AG08396 (cell line): ENCODE results near the gene ETV6.
"Not testable (repeated sequence)": the region's sequence is repeated elsewhere in the genome, so short reads cannot be mapped to it uniquely, and the experiment has no call there.

Source experiments
- DNase-seq: peaks from one replicate; pipeline ENCODE4 v3.0.0; 2012; ENCODE audit warnings: low spot score, mixed read lengths

ETV6 gene

DNA sequence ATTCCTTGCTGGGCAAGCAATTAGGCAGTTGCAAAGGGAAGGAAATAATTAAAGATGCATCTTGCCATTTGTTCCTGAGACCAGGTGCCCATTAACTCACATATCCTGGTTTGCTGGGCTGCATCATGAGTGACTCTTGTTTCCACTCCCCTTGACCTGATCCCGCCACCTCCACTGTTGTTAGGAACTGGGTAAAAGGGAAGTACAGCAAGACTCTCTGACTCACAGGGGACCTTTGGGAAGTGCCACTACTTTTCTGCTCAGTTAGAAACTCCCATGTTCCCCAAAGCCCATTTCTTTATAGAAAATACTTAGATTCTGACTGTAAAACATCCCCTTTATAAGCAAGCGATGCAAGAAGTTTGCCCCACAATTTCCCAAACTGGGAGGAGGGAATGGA is 235.2 kb downstream of the ETV6 start:
- no peak for DNase-seq

DNA sequence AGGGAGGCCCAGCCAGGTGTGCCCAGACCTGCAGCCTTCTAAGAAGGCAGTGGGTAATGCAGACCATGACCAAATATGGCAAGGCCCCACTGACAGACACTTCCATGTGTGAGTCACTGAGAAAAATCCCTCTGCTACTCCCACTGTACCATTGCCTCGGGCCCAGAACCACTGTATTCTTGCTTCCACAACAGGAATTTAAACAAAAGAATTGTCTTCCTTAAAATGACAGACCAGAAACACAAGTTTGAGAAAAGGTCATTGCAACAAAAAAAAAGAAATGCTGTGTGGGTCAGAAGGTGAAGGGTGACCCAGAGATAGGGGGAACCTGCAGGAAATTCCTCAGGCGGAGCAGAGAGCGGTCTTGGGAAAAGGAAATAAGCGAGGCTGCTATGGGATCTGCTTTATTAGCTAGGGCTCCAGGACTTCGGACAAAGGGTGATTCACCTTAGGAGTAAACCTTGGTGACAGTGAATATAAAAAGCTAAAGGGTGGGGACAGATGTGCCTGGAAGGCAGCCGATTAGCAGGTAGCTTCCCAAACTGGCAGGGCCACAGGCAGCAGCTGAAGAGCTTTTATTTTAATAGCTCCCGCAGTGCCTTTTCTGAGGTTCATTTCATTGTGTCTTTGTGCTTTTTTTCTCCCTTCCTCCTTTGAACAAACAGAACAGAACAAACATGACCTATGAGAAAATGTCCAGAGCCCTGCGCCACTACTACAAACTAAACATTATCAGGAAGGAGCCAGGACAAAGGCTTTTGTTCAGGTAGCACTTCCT is 236.0 kb downstream of the ETV6 start:
- DNase-seq: peak; percentile 47

DNA sequence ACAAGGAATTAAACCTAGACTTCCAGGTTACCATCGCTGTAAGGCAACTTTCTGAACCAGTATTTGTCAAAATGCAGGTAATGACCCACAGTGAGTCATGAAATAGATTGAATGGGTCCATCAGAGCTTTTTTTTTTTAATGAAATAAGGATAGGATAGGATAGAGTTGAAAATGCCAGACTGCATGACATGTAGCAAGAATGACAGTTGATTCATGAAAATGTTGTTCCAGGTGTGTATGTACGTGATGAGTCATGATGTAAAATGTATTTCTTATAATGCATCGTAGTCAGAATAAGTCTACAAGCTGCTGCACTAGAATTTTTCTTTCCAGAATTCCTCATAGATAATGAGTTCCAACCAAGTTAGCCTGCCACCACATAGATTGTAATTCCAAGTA is 236.9 kb downstream of the ETV6 start:
- DNase-seq: no peak

DNA sequence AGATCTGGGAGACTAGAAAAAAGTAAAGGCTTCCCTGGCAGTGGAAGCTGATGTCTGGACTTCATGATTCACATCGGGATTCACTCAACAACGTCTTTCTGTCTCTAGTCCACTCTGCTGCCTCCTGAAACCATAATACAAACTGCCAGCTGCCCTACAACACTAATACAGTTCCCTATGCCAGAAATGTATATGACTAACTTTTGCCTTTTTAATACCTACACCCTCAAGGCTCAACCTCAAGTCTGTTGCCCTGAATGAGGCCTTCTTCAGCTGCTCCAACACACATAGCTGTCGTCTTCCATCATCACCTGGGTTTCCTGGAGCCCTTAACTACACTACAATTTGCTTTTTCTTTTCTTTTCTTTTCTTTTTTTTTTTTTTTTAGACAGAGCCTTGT is 238.6 kb downstream of the ETV6 start:
- DNase-seq: no peak

DNA sequence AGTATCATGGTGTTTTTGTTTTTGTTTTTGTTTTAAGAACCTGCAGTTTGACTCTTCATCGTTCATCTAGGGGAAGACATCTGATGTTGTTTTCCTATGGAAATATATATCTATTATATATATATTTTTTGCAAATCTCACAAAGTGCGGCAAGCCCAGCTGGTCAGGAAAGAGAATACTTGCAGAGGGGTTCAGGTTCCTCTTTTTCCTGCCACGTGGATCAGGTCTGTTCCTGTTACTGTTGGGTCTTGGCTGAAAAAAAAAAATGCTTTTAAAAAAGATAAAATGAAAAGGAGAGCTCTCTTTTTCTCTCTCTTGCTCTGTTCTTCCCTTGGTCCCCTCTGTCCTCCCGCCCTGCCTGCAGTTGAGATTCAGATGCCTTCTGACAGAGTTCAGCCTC is 241.9 kb downstream of the ETV6 start:
- DNase-seq: no peak

DNA sequence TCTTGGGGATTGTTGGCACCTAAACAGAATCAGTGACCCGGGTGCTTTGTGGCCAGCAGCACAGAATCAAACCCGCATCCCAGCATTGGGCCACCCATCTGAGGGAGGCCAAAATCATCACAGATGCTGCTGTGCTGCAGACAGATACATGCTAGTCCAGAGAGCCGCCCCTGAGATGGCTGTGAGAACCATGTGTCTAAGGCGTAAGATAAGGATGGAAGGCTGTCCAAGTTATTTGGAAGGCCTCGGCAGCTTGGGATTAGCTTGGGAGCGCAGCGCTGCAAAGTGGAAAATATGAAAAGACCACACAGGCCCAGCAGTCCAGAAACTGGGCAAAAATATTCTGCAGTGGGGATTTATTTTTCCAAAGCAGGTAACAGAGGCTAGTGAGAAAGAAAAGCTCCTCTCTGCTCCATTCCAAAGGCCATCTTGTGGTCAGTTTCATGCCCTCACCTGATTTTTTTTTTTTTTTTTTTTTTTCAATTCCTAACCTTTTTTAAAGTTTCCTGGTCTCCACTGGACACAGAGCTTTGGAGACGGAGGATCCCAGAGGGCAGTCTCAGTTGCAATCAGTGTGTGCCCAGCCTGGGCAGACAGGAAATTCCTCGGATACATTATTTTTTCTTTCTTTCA is 242.4 kb downstream of the ETV6 start:
- no peak for DNase-seq

DNA sequence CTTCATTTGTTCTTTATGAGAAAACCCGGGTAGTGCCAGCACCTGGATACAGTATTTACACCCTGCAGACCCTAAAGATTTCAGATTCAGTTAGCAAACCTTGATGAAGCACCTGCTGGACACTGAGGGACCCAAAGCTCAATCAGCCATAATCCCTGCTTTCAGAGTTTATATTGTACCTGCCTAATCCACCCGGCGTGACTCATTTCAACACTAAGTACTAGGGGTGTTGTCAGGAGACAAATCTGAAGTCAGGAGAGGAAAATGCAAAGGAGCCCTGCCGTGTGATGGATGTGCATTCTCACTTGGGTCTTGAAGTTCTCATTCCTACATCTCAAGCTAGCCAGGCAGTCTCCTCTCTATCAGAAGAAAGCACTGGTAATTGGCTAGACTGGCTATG is 244.5 kb downstream of the ETV6 start:
- no peak for DNase-seq

DNA sequence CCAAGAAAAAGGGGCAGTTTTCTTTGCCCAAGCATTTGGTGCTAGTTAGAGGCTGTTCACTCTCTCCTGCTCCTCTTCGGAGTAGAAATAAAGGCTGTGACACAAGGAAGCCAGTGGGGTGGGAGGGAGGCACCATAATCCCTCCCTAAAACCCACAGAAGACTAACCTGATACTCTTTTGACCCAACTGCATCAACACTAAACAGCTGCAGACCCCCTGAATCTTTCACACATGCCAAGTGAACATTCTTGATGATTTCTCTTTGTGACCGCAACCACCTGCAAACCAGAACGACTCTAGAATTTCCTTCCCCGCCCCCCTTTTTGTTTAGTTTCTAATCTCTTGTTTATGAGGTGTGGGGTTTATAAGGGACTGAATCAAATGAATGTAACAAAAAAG is 245.4 kb downstream of the ETV6 start:
- no peak for DNase-seq

DNA sequence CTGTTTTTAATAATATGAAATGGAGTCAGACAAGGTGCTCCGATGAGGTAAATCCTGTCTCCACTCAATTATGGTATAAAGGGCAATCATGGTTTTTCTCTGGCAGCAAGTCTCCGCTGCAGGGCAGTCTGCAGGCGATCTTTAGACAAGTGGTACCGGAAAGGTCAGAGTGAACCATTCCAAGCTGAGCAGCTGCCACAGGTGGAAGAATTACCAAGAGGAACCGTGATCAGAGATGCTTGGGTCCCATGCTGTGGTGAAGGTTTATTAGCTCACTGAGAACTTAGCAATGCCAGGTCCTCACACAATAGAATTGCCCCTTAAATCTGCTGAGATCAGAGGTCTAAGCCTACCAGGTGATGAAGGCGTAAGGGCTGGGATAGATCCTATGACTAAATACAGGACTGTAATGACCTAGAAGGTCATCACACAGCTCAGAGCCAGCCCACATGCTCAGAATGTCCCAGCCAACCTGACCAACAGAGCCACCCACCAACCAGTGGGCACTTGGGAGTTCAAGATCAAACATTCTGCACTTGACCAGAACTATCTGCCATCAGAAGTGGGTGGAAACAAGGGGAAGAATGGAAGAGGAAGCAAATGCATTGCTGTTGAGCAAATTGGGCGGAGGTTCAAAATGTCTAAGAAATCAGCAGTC is 246.1 kb downstream of the ETV6 start:
- DNase-seq: no peak

DNA sequence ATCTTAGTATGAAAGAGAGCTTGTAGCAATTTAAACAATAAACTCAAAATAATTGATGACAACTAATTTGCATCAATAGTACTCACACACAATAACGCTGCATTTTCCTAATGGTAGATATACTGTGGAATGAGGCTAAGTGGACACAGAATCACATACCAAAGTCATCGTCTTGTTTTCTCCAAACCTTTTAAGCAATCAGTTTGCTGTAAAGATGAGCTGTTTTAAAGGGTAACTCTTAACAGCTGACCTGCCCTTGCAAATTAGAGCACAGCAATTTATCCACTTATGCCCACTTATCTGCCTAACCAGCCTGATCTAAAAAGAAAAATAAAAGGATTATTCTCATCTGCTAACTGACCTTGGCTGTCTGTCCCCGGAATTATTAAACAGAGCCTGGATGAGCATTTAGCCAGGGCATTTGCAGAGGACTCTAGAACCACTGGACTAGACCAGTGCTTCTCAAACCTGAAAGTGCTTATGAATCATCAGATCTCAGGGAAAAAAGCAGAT is 247.0 kb downstream of the ETV6 start:
- DNase-seq: no peak

DNA sequence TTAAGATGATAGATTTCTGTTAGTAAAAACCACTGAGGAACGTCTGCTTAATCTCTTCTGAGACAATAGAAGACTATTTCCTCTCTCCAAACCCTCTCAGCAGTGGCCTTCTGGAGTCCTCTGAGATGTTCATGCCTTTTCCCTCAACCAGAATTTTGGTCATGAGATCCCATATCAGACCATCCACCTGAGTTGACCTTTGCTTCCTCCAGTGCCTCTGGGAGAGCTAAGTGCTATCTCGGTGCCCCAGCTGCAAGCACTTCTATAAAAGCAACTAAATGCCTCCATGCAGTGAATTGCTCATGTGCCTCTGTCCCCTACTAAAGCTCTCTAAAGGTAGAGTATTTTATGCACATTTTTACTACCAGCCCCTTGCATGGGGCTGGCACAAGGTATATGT is 248.4 kb downstream of the ETV6 start:
- DNase-seq: no peak

DNA sequence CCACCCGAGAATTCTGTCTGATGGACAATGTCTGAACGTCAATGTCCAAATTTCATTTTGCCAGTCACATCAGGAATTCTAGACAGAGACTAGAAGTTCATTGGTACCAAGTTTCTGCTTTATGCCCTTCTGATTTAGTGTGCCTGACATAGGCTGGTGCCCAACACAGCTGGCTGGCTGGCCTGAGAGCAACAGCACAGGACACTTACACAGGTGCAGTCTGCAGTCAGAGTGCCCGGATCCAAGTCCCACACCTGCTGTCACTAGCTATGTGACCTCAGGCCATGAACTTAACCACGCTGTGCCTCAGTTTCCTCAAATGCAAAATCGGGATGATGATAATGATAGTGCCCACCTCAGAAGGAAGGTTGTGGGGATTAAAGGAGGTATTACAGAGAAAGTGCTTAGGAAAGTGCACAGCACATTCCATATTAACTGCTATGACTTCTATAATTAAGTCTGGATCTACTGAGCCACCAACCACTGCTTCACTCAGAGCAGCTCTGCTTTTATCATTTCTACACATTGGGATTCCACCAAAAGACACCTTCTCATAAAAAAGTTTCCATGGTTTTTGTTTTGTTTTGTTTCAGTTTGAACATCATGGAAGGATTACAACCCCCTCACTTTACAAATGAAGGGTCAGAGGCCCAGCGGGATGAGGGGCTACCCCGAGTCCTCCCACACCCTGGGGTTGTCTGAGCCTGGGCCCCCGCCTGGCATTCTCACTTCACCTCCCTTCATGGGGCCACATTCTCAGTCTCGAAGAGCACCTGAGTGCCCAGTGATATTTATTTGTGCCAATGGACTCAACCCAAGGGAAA is 252.4 kb downstream of the ETV6 start:
- DNase-seq: no peak

DNA sequence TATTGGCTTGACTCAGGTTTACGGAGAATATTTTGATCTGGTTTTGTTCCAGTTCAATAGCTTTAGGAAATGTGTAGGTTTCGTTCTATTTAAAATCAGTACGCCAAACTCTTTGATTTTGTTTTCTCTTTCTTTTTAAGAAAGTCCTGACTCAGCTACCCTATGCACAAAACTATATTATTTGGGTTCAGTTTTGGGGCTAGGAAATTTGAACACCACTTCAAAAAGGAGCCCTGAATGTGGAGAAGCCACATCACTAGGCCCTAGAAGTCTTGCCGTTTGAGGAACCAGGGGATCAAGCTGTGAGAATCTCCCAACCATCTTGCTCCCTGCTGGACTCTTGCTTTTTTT is 253.0 kb downstream of the ETV6 start:
- no peak for DNase-seq

DNA sequence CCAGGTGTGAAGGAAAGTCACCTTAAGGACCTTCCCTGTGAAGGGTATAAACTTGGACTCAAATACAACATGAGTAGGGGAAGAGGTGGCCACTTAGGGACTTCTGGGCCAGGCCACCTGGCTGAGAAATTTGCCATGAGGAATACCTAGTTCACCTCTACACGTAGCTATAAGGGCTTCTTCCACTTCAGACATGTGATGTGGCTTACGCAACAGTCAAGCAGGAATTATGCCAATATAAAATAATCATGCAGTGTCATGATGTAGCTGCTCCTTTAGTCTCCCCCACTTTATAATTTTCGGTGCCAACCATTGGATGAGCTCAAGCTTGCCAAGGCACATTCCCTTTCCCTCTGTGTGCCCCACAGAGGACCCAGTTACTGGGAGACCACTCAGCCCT is 254.7 kb downstream of the ETV6 start:
- DNase-seq: no peak

DNA sequence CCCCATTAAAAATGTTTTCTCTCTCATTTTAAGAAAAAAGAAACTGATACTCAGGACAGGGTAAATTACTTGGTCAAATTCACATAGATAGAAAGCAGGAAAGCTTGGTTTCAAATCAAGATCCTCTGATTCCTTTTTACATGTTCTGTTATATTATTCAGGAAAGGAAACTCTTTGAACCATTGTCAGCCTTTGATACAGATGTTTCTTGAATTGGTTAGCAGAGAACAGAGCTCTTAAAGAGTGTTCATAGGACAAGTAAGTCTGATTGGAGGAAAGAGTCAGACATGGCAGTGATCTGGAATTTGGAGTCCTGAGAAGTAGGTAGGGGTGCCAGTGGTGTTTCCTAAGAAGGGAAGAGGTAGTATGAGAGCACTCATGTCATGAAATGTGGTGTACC is 256.1 kb downstream of the ETV6 start:
- DNase-seq: no peak

DNA sequence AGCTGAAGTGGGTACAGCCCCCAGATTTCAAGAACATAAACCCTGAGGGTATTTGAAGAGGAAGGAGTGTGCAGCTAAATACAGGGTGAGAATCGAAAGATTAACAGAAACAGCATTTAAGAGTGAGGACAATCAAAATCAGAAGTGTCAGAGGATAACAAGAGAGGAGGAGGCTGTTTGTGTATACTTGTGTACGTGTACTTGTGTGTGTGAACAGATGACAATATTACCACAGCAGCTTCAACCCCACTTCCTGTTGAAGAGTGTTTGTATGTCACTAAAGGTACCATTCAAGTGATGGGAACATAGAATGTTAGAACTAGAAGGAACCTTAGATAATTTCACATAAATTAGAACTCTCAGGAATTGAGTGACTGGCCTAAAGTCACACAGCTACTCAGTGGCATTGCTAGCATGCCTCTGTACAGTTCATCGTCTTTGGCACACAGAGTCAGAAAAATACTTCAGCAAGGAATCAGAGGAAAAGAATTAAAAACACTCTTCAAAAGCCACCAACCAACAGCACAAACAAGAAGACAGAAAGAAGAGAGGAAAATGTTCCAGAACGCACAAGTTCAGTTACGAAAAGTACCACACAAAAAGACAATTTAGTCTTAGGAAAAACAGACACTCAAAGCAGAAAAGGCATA is 256.9 kb downstream of the ETV6 start:
- DNase-seq: peak; percentile 73

DNA sequence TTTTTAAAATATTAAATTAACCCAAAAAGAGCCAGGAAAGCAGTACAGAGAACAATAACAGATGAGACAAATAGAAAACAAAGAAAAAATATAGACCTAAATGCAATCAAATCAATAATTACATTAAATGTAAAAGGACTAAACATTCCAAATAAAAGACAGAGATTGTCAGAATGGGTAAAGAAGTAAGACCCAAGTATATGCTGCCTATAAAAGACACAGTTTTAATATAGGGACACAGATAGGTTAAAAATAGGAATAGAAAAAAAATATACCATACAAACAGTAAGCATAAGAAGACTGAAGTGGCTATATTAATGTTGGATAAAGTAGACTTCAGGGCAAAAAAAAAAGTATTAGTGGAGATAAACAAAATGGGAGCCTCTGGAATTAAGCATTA is 258.2 kb downstream of the ETV6 start:
- no peak for DNase-seq

DNA sequence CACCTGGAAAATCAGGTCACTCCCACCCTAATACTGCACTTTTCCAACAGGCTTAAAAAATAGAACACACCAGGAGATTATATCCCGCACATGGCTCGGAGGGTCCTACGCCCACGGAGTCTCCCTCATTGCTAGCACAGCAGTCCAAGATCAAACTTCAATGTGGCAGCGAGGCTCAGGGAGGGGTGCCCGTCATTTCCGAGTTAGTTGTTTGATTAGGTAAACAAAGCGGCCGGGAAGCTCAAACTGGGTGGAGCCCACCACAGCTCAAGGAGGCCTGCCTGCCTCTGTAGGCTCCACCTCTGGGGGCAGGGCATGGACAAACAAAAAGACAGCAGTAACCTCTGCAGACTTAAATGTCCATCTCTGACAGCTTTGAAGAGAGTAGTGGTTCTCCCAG is 259.9 kb downstream of the ETV6 start:
- DNase-seq: not testable (repeated sequence)

DNA sequence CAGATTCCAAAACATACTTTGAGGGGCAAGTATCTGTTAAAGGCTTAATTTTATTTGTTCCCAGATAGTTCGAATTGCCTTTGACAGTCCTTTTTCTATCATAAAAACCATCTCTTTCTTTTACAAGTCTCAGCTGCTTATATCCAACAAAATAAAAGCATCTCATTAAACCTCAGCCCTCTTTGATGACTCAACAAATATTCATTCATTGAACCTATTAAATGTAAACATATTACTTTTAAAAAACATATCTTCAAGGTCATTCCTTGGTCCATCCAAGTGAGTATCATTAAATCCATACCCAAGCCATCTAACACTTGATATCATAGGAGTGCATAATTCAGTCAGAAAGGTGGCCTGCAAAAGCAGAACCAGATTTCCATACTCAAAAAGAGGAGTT is 266.6 kb downstream of the ETV6 start:
- no peak for DNase-seq

DNA sequence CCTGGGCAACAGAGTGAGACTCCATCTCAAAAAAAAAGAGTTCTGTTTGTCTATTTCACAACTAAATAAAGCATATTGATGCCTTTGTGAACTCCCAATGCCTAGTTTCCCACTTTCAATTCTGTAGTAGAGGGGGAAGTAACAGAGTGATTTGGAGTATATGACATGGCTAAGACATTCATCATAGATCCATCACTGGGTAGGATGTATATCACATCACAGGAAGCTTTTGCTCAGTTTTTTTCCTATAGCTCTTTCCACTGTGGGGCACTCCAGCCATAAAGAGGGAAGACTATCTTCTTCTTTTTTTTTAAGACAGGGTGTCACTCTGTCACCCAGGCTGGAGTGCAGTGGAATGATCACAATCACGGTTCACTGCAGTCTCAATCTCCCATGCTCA is 267.3 kb downstream of the ETV6 start:
- DNase-seq: no peak

DNA sequence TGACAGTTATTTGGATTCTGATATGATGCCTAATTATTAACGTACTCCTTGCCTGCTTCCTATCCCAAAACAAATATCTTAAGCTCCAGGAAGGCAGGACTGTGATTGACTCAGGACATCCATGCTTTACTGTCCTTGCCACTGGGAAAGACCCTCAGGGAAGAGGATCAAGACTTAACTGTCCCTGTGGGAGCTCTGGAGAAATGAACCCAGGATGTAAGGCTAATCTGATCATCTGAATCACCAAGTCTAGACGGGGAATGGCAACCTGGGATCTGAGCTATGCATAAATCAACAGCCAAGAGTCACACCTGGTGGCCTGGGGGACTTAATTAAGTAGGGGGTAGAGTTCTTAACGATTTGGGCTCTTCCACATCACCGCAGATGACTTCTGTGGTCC is 268.0 kb downstream of the ETV6 start:
- DNase-seq: no peak

DNA sequence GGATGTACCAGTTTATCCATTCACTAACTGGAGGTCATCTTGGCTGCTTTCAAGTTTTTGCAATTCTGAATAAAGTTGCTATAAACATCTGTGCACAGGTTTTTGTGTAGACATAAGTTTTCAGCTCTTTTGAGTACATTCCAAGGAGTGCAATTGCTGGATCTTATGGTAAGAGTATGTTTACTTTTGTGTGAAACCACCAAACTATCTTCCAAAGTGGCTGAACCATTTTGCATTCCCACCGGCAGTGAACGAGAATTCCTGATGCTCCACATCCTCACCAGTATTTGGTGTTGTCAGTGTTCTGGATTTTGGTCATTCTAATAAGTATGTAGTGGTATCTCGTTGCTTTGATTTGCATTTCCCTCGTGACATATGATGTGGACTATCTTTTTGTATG is 270.8 kb downstream of the ETV6 start:
- DNase-seq: no peak
